NCI-H187 (cell line): ENCODE data around the gene SLC38A1.
"Not testable (repeated sequence)": the region's sequence is repeated elsewhere in the genome, so short reads cannot be mapped to it uniquely, and the experiment has no call there.

Experiments
- DNase-seq, 2 experiments: peaks; one replicate each; lab custom pipeline; 2025; lab: John Stamatoyannopoulos, UW

Gene SLC38A1

DNA sequence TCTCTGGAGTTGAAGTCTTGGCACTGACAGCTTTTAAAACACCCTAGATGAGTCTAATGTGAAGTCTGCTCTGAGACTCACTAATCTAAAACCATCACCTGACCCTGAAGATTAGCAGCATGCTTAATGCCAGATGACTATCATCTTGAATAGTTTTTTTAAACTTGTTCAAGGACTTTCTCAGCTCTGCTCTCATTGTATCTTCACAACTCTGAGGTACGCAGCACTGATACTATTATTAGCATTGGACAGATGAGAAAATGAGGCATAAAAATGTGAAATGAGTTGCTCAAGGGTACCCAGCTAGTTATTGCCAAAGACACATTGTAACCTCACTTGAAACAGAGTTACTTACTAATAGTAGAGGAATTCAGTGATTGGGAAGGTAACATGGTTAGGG lies 4.8 kb downstream of the SLC38A1 start:
- no peak for DNase-seq

DNA sequence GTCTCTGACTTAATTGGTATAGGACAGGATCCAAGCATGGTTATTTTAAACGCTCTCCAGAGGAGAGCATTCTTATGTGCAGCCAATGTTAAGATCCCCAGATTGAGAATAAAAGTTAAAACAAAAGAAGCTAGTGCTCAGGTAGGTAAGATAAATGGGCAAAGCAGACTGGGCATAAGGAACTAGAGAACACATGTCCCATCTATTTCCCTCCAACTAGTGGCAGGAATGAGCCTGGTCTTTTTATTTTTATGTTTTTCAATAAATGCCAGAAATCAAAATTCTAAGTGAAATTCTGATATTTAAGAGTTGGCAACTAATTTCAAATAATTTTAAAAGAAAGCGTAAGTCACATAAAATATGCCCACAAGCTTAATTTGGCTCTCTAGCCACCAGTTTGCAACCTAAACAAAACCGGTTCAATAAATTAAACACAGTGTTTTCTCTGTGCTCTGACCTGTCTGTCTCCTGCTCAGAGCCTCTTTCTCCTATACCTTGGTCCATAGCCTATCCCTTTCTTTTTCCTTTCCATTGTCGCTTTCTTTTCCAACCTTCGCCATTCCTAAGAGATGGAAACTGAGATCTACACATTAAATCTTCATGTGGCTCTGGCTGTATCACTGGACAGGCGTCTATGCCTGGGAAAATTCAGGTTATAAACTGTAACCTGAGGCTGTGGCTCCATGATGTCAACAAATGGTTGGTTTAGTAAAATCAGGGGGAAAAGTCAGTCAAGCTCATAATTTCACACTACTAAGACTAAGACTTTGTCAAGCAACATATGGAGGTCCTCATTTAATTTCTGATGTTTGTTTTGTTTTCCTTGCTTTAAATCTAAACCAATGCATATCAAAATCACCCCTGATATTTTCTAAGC lies 5.5 kb downstream of the SLC38A1 start:
- no peak for DNase-seq

GRCh38 chr12:46261646-46262045 lies 7.2 kb downstream of the SLC38A1 start:
- DNase-seq, result no peak

DNA sequence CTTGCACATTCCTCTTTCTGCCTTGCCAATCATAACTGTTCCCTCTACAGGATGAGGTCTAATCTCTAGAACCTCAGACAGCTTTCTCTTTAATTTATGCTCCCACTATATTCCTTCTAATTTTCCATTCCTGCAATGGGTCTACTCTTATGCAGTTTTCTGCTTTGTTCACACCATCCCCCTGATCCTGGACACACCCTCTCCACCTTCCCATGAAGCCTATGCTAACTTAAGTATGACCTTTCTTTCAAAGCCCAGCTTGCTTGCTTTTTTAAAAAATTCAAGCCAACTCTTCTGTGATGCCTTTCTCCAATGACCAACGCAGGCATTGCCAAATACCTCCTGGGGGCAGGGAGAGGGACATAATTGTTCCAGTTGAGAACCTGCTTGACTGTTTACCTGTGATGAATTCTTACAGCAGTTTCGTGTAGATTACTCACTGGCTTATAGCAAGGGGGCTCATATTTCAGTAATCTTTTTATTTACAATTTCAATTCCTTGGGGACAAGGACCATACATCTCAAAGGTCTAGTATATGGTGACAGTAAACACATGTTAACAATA lies 7.8 kb downstream of the SLC38A1 start:
- DNase-seq, result no peak

DNA sequence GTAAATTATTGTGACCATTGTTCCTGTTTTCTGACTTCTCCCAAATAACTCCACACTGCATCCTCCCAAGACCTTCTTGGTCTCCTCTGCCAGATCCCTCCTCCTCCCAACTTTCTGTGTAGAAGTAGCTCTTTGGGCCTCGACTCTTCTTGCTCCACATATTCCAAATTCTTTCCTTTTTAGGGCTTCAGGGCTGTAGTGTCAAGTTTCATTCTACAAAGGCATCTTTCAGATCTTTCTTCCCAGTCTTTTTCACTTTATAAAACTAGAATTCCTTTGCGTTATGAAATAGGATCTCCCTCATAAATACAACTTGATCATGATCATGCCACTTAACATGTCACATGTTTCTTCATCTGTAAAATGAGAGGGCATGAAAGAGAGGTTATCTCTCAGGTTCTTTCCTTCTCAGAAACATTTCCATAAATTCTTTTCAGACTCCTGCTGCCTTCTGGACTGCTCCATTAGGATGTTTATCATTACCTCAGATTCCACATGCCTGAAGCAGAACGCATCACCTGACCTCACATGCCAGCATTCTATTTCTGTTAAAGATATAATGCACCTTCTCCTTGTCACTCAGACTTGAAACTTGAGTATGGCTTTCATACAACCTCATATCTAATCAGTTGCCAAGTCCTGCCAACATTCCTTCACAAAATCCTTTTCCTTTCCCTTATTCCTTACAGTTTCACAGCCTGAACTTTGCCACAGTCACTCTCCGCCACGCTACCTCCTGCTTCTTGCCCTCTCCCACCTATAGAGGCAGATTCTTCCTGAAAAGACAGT lies 8.5 kb downstream of the SLC38A1 start:
- DNase-seq, result no peak

GRCh38 chr12:46259713-46260112 lies 9.1 kb downstream of the SLC38A1 start:
- DNase-seq, result no peak

GRCh38 chr12:46259071-46259470 lies 9.8 kb downstream of the SLC38A1 start:
- no peak for DNase-seq

GRCh38 chr12:46258129-46258528 lies 10.7 kb downstream of the SLC38A1 start:
- DNase-seq, result no peak

DNA sequence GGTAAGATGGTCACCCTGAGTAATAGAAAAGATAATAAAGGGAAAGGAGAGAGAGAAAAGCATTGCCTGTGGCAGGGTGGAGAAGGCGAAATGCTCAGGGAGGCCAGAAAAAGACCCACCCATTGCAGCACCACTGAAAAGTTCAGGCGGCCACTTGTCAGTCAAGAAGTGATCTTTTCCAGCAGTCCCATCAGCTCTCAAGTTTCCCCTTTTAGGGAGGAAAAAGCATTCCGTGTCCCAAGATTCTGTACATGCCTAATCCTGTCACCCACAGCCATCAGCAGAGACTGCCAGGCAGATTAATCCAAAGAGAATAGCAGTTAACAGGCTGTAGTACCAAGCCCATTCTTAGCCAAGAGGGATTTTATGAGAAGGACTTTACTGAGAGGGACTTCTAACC lies 11.9 kb downstream of the SLC38A1 start:
- no peak for DNase-seq

GRCh38 chr12:46253544-46254162 lies 15.2 kb downstream of the SLC38A1 start:
- no peak for DNase-seq

- not testable (repeated sequence) for DNase-seq
Observed at GRCh38 chr12:46251994-46252393, 16.8 kb downstream of the SLC38A1 start.

DNA sequence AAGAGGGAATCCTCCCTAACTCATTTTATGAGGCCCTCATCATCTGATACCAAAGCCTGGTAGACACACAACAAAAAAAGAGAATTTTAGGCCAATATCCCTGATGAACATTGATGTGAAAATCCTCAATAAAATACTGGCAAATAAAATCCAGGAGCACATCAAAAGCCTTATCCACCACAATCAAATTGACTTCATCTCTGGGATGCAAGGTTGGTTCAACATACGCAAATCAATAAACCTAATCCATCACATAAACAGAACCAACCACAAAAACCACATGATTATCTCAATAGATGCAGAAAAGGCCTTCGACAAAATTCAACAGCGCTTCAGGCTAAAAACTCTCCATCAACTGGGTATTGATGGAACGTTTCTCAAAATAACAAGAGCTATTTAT lies 18.9 kb downstream of the SLC38A1 start:
- DNase-seq, result not testable (repeated sequence)

GRCh38 chr12:46246021-46246700 lies 22.7 kb downstream of the SLC38A1 start:
- DNase-seq, result no peak

GRCh38 chr12:46244997-46245396 lies 23.8 kb downstream of the SLC38A1 start:
- DNase-seq, result no peak

- no peak for DNase-seq
Observed at GRCh38 chr12:46244273-46244915, 24.4 kb downstream of the SLC38A1 start.

- DNase-seq, result no peak
Observed at GRCh38 chr12:46242569-46242968, 26.3 kb downstream of the SLC38A1 start.

DNA sequence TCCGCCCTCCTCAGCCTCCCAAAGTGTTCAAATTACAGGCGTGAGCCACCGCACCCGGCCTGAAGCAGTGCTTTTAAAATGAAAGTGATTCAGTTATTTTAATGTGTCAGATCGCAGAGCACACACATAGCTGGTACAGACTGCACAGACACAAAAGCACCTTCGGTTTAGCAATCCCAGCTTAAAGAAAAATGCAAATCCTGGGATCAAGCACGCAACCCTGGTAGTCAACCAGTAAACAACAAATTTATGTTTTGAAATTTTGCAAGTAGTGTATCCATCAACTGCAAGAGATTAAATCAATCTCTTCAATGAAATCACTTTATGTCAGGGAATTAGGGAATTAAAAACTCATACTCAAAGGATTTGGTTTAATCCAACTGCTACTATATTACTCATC lies 28.4 kb downstream of the SLC38A1 start:
- DNase-seq, result no peak

- no peak for DNase-seq
Observed at GRCh38 chr12:46238821-46239220, 30.0 kb downstream of the SLC38A1 start.

- no peak for DNase-seq
Observed at GRCh38 chr12:46237371-46238045, 31.3 kb downstream of the SLC38A1 start.

DNA sequence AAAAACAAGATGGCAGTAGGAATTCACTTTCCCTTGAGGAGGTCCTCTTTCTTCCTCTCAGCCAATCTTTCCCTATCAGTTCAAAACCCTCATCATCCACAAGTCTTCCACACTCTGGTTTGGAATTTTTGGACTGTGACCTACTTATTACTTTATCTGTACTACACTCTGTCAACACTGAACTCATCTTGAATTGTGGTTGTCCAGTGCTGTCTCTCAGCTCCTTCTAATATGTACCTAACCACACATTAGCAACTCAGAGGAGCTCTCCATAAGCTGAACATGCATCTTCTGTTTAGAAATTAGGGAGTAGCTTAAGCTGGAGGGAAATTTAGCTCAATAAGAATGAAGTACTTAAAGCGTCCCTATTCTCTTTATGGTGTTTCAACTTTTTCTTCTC lies 34.8 kb downstream of the SLC38A1 start:
- no peak for DNase-seq

DNA sequence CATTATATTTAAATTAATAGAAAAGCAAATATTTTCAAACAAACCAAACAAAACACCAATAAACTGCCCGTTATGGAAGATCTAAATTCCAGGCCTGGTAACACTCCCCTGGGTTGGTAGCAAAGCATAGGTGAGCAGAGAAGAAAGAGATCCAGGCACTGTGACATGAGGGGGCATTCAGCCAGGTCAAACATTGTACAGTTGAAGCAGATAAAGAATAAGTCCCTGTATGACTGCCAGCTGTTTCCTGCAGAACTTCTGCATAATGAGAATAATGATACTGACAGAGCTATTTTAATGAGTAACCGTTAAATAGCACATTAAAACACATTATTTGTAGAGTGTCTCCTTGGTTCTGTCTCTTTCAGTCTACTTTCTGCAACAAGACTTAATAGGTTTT lies 35.4 kb downstream of the SLC38A1 start:
- no peak for DNase-seq
